Parathyroid adenoma (tissue), 2 donors: Measurements from ENCODE around the gene PRDM16.

Experiments used
- H2AFZ ChIP-seq: fragments of 300-600 bp; sonication (generic); one replicate; pipeline ENCODE4 v1.7.0; 2017; ENCODE audit warnings: antibody characterized with exemption, mild to moderate bottlenecking
- H3K27ac ChIP-seq: fragments of 300-600 bp; sonication (generic); one replicate; pipeline ENCODE4 v1.7.0; 2017
- H3K27me3 ChIP-seq: fragments of 300-600 bp; sonication (generic); one replicate; pipeline ENCODE4 v1.7.0; 2017; ENCODE audit warnings: low read length; ENCODE audit not compliant: control insufficient read depth, insufficient read depth
- H3K36me3 ChIP-seq: fragments of 300-600 bp; sonication (generic); one replicate; pipeline ENCODE4 v1.7.0; 2017; ENCODE audit warnings: low read length; ENCODE audit not compliant: control insufficient read depth, insufficient read depth
- H3K4me1 ChIP-seq: fragments of 300-600 bp; sonication (generic); one replicate; pipeline ENCODE4 v1.7.0; 2017; ENCODE audit warnings: control low read depth
- H3K4me2 ChIP-seq: fragments of 300-600 bp; sonication (generic); one replicate; pipeline ENCODE4 v1.7.0; 2017; ENCODE audit warnings: low read length
- H3K4me3 ChIP-seq: fragments of 300-600 bp; sonication (generic); one replicate; pipeline ENCODE4 v1.7.0; 2017; ENCODE audit warnings: low read depth, low read length
- H3K79me2 ChIP-seq: fragments of 300-600 bp; sonication (generic); one replicate; pipeline ENCODE4 v1.7.0; 2017; ENCODE audit warnings: control low read depth
- H3K9ac ChIP-seq: fragments of 300-600 bp; sonication (generic); one replicate; pipeline ENCODE4 v1.7.0; 2017; ENCODE audit warnings: mild to moderate bottlenecking
- H3K9me3 ChIP-seq: fragments of 300-600 bp; sonication (generic); one replicate; pipeline ENCODE4 v1.7.0; 2017; ENCODE audit warnings: low read length; ENCODE audit not compliant: control insufficient read depth
- TF ChIP-seq, protein P1 (sequence below): fragments of 300-600 bp; sonication (generic); IDR thresholded peaks from one replicate; pipeline ENCODE4 v1.7.0; 2017; ENCODE audit warnings: antibody characterized with exemption, mild to moderate bottlenecking
- donor health status: primary hyperparathyroidism.

The PRDM16 gene

DNA sequence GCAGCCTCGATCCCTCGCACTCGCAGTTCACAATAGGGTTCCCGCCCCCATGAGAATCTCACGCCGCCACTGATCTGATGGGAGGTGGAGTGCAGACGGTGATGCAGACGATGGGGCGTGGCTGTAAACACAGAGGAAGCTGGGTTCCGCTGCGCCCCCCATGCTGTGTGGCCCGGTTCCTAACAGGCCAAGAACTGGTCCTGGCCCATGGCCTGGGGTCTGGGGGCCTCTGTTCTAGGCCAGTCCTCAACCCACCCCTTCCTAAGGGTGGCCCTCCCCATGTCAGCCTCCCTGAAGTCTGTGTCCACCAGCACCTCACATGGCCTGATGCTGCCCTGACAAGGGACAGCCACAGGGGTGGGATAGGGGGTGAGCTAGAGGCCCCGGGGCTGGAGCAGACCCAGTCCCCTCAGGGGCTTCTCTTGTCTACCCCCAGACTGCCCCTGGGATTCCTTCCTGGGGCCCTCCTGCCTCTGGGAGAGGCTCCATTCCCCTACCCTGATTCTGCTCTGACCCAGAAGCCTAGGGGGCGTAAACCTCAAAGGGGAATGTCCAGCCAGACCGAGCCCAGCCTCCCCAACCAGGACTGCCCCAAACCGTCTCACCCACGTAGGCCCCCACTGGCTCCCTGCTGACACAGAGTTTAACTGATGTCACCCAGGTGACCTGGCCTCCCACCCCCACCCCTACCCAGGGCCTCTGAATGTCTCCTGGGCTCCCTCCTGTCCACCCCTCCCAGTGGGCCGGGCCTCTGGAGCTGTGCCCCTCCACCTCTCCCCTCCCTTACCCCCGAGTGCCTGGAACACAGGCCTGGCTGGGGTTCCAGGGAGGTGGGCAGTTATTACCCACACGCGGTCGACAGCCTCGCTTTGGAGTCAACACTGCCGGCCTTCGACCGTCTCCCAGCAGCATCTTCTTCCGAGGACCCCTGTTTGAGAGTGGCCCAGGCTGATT lies 370.6 kb downstream of the PRDM16 start:
- H3K4me2 ChIP-seq = no peak overlapping the region
- no peaks in the 10 kb centered on the region for H3K9me3 ChIP-seq
- H3K4me1 ChIP-seq = no peaks in the 10 kb centered on the region
- TF ChIP-seq, protein P1, sequence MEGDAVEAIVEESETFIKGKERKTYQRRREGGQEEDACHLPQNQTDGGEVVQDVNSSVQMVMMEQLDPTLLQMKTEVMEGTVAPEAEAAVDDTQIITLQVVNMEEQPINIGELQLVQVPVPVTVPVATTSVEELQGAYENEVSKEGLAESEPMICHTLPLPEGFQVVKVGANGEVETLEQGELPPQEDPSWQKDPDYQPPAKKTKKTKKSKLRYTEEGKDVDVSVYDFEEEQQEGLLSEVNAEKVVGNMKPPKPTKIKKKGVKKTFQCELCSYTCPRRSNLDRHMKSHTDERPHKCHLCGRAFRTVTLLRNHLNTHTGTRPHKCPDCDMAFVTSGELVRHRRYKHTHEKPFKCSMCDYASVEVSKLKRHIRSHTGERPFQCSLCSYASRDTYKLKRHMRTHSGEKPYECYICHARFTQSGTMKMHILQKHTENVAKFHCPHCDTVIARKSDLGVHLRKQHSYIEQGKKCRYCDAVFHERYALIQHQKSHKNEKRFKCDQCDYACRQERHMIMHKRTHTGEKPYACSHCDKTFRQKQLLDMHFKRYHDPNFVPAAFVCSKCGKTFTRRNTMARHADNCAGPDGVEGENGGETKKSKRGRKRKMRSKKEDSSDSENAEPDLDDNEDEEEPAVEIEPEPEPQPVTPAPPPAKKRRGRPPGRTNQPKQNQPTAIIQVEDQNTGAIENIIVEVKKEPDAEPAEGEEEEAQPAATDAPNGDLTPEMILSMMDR = no peak
- no peaks in the 10 kb centered on the region for H3K36me3 ChIP-seq
- no peak overlapping the region for H3K9ac ChIP-seq
- H3K4me3 ChIP-seq = no peak overlapping the region
- no peaks in the 10 kb centered on the region for H3K27me3 ChIP-seq
- no peak overlapping the region for H2AFZ ChIP-seq
- H3K79me2 ChIP-seq = no peaks in the 10 kb centered on the region
- H3K27ac ChIP-seq = no peak overlapping the region

DNA sequence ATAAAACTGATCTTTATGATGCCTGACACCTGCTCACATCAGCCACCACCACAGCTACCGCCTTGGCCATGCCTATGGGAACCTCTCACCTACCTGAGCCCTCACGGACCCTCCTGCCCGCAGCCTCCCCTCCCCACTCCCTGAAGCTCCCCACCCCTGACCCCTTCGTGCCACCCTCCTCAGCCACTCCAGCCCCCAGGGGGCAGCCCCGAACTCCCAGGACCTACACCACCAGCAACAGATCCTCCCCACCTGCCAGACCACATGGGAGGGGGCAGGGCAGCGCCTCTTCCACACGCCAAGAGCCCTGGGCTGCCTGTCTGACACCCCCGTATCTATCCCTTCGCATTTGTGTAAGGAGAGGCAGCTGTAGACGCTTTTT lies 371.3 kb downstream of the PRDM16 start:
- H3K79me2 ChIP-seq = no peaks in the 10 kb centered on the region
- TF ChIP-seq, protein P1 = no peak
- no peaks in the 10 kb centered on the region for H3K4me1 ChIP-seq
- no peak overlapping the region for H3K4me3 ChIP-seq
- no peak overlapping the region for H3K27ac ChIP-seq
- no peak overlapping the region for H3K9ac ChIP-seq
- H3K27me3 ChIP-seq = no peaks in the 10 kb centered on the region
- H3K36me3 ChIP-seq = no peaks in the 10 kb centered on the region
- H3K4me2 ChIP-seq = no peak overlapping the region
- no peak overlapping the region for H2AFZ ChIP-seq
- no peaks in the 10 kb centered on the region for H3K9me3 ChIP-seq

- Histone ChIP-seq H2AFZ (no peak overlapping the region), H3K27ac (no peak overlapping the region), H3K4me1 (no peaks in the 10 kb centered on the region), H3K27me3 (no peaks in the 10 kb centered on the region), H3K79me2 (no peaks in the 10 kb centered on the region), H3K4me2 (no peak overlapping the region), H3K9ac (no peak overlapping the region), H3K9me3 (no peaks in the 10 kb centered on the region), H3K4me3 (no peak overlapping the region), H3K36me3 (no peaks in the 10 kb centered on the region)
- TF ChIP-seq, protein P1 = no peak
Measured at GRCh38 chr1:3440711-3441409, 371.9 kb downstream of the PRDM16 start.

- no peak overlapping the region for H3K4me3 ChIP-seq
- no peaks in the 10 kb centered on the region for H3K36me3 ChIP-seq
- H3K79me2 ChIP-seq = no peaks in the 10 kb centered on the region
- H3K9ac ChIP-seq = no peak overlapping the region
- H3K27ac ChIP-seq = no peak overlapping the region
- H3K27me3 ChIP-seq = no peaks in the 10 kb centered on the region
- H3K4me2 ChIP-seq = no peak overlapping the region
- H2AFZ ChIP-seq = no peak overlapping the region
- no peaks in the 10 kb centered on the region for H3K9me3 ChIP-seq
- H3K4me1 ChIP-seq = no peaks in the 10 kb centered on the region
- TF ChIP-seq, protein P1 = no peak
Measured at GRCh38 chr1:3441410-3441847, 372.4 kb downstream of the PRDM16 start.
